HG03103 (cell line): ENCODE data around the gene USP17L11.
"Not testable (repeated sequence)": the region's sequence is repeated elsewhere in the genome, so short reads cannot be mapped to it uniquely, and the experiment has no call there.

Experiments
- ATAC-seq: cut with Tn5 transposase; IDR thresholded peaks from one replicate; pipeline ENCODE4 v1.9.1; 2021; ENCODE audit warnings: low read depth; ENCODE audit not compliant: unreplicated experiment

The USP17L11 gene, protein sequence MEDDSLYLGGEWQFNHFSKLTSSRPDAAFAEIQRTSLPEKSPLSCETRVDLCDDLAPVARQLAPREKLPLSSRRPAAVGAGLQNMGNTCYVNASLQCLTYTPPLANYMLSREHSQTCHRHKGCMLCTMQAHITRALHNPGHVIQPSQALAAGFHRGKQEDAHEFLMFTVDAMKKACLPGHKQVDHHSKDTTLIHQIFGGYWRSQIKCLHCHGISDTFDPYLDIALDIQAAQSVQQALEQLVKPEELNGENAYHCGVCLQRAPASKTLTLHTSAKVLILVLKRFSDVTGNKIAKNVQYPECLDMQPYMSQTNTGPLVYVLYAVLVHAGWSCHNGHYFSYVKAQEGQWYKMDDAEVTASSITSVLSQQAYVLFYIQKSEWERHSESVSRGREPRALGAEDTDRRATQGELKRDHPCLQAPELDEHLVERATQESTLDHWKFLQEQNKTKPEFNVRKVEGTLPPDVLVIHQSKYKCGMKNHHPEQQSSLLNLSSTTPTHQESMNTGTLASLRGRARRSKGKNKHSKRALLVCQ

DNA sequence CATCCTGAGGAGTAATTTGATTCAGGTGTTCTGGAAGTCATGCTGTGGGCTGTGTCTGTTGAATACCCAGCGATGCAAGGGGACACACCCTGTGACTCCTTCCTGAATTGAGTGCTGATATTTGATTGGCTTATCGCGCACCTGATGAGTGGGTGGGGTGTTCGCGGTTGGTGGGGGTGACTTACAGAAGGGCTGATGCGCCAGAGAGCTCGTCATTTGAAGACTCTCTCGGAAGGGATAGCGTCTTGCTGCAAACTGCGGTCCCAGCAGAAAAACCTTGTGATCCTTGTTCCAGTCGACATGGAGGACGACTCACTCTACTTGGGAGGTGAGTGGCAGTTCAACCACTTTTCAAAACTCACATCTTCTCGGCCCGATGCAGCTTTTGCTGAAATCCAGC lies at the start of gene USP17L11:
Gene USP17L11, plus strand, starts transcription at position 301 of the 400 bp plus-strand sequence. Its CDS starts 0 bp downstream, at position 301.
- not testable (repeated sequence) for ATAC-seq

DNA sequence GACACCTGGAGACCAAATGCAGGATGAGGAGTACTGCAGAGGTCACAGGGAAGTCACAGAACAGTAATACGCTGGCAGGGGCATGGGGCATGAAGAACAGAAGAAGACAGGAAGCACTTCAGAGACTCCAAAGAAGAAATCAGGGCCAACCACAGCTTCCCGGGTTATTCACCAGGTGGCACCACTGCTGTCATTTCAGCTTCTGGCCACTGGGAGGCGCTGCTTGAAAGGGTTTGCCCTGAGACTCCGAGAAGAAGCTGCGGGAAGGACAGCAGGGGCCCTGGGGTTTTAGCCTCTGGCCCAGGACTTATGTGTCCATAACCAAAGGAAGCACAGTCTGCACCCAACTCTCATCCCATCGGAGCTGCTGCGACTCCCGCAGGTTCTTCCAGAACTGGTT lies 49.2 kb upstream of the USP17L11 start:
- not testable (repeated sequence) for ATAC-seq

DNA sequence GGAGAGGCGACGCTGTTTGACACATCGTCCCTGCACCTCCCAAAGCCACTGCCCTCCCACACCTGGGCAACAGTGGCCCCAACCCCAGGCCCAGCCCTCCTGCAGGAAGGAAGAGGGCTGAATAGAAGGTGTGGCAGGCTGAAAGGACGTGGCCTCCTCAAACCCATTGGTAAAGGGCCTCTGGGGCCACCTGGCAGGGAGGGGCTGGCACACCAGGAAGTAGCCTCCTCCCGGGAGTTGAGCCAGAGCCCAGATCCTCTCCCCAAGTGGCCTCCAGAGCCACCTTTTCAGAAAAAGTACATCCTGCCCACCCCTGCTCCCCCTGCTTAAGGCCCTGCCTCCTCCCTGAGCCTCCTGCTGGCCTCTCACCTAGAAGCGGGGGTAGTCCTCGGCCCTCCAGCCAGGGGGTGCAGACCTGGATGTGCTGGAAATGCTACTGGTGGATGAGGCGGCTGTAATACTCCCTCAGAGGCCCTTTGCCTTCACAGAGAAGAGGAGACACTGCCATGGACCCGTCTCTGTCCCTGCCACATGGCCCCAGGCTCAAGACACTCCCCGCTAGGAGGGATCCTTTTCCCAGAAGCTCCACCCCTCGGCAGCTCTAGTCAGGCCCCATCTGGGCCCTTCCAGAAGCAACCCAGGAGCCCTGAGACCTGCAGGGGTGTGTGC lies 45.3 kb upstream of the USP17L11 start, which contains the start of gene FAM90A26:
Gene FAM90A26, plus strand, starts transcription at position 619 of the 669 bp plus-strand sequence. CDS start 2,764 bp downstream, outside the sequence.
- ATAC-seq: not testable (repeated sequence)

DNA sequence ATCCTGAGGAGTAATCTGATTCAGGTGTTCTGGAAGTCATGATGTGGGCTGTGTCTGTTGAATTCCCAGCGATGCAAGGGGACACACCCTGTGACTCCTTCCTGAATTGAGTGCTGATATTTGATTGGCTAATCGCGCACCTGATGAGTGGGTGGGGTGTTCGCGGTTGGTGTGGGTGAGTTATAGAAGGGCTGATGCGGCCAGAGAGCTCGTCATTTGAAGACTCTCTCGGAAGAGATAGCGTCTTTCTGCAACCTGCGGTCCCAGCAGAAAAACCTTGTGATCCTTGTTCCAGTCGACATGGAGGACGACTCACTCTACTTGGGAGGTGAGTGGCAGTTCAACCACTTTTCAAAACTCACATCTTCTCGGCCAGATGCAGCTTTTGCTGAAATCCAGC lies 4.8 kb upstream of the USP17L11 start, which contains the start of gene USP17L10:
Gene USP17L10, plus strand, starts transcription at position 301 of the 400 bp plus-strand sequence. Its CDS starts 0 bp downstream, at position 301.
- not testable (repeated sequence) for ATAC-seq

DNA sequence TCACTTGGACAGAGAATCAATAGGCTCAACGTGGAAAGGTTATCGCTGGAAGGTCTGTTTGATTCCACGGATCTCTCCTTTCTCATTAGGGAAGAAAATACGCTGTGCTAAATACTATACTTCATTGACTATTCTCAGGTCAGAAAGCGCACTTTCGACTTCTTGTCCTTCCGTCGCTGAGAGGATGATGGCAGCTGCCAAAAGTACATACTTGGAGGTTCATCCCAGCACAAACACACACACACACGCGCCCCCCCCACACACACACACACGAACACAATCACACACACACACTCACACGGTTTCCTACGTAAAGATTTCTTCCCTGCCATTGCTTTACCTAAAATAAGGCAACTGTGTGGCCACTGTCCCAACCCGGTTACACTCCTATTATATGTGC lies 504 bp upstream of the USP17L11 start:
- not testable (repeated sequence) for ATAC-seq

DNA sequence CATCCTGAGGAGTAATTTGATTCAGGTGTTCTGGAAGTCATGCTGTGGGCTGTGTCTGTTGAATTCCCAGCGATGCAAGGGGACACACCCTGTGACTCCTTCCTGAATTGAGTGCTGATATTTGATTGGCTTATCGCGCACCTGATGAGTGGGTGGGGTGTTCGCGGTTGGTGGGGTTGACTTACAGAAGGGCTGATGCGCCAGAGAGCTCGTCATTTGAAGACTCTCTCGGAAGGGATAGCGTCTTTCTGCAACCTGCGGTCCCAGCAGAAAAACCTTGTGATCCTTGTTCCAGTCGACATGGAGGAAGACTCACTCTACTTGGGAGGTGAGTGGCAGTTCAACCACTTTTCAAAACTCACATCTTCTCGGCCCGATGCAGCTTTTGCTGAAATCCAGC lies 4.6 kb downstream of the USP17L11 start, which contains the start of gene USP17L12:
Gene USP17L12, plus strand, starts transcription at position 301 of the 400 bp plus-strand sequence. Its CDS starts 0 bp downstream, at position 301.
- not testable (repeated sequence) for ATAC-seq

DNA sequence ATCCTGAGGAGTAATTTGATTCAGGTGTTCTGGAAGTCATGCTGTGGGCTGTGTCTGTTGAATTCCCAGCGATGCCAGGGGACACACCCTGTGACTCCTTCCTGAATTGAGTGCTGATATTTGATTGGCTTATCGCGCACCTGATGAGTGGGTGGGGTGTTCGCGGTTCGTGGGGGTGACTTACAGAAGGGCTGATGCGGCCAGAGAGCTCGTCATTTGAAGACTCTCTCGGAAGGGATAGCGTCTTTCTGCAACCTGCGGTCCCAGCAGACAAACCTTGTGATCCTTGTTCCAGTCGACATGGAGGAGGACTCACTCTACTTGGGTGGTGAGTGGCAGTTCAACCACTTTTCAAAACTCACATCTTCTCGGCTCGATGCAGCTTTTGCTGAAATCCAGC lies 9.4 kb downstream of the USP17L11 start, which contains the start of gene USP17L13:
Gene USP17L13, plus strand, starts transcription at position 301 of the 400 bp plus-strand sequence. Its CDS starts 0 bp downstream, at position 301.
- ATAC-seq: not testable (repeated sequence)

DNA sequence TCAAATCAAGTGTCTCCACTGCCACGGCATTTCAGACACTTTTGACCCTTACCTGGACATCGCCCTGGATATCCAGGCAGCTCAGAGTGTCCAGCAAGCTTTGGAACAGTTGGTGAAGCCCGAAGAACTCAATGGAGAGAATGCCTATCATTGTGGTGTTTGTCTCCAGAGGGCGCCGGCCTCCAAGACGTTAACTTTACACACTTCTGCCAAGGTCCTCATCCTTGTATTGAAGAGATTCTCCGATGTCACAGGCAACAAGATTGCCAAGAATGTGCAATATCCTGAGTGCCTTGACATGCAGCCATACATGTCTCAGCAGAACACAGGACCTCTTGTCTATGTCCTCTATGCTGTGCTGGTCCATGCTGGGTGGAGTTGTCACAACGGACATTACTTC lies 15.0 kb downstream of the USP17L11 start:
- not testable (repeated sequence) for ATAC-seq

DNA sequence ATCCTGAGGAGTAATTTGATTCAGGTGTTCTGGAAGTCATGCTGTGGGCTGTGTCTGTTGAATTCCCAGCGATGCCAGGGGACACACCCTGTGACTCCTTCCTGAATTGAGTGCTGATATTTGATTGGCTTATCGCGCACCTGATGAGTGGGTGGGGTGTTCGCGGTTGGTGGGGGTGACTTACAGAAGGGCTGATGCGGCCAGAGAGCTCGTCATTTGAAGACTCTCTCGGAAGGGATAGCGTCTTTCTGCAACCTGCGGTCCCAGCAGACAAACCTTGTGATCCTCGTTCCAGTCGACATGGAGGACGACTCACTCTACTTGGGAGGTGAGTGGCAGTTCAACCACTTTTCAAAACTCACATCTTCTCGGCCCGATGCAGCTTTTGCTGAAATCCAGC lies 18.9 kb downstream of the USP17L11 start, which contains the start of gene USP17L15:
Gene USP17L15, plus strand, starts transcription at position 301 of the 400 bp plus-strand sequence. Its CDS starts 0 bp downstream, at position 301.
- ATAC-seq: not testable (repeated sequence)

DNA sequence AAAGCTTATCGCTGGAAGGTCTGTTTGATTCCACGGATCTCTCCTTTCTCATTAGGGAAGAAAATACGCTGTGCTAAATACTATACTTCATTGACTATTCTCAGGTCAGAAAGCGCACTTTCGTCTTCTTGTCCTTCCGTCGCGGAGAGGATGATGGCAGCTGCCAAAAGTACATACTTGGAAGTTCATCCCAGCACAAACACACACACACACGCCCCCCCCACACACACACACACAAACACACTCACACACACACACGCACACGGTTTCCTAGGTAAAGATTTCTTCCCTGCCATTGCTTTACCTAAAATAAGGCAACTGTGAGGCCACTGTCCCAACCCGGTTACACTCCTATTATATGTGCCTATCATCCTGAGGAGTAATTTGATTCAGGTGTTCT lies 23.3 kb downstream of the USP17L11 start:
- ATAC-seq: not testable (repeated sequence)

DNA sequence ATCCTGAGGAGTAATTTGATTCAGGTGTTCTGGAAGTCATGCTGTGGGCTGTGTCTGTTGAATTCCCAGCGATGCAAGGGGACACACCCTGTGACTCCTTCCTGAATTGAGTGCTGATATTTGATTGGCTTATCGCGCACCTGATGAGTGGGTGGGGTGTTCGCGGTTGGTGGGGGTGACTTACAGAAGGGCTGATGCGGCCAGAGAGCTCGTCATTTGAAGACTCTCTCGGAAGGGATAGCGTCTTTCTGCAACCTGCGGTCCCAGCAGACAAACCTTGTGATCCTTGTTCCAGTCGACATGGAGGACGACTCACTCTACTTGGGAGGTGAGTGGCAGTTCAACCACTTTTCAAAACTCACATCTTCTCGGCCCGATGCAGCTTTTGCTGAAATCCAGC lies 28.4 kb downstream of the USP17L11 start, which contains the start of gene USP17L17:
Gene USP17L17, plus strand, starts transcription at position 301 of the 400 bp plus-strand sequence. Its CDS starts 0 bp downstream, at position 301.
- not testable (repeated sequence) for ATAC-seq

DNA sequence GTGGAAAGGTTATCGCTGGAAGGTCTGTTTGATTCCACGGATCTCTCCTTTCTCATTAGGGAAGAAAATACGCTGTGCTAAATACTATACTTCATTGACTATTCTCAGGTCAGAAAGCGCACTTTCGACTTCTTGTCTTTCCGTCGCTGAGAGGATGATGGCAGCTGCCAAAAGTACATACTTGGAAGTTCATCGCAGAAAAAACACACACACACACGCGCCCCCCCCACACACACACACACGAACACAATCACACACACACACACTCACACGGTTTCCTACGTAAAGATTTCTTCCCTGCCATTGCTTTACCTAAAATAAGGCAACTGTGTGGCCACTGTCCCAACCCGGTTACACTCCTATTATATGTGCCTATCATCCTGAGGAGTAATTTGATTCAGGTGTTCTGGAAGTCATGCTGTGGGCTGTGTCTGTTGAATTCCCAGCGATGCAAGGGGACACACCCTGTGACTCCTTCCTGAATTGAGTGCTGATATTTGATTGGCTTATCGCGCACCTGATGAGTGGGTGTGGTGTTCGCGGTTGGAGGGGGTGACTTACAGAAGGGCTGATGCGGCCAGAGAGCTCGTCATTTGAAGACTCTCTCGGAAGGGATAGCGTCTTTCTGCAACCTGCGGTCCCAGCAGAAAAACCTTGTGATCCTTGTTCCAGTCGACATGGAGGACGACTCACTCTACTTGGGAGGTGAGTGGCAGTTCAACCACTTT lies 32.9 kb downstream of the USP17L11 start, which contains the start of gene USP17L18:
Gene USP17L18, plus strand, starts transcription at position 678 of the 728 bp plus-strand sequence. Its CDS starts 0 bp downstream, at position 678.
- ATAC-seq: not testable (repeated sequence)

DNA sequence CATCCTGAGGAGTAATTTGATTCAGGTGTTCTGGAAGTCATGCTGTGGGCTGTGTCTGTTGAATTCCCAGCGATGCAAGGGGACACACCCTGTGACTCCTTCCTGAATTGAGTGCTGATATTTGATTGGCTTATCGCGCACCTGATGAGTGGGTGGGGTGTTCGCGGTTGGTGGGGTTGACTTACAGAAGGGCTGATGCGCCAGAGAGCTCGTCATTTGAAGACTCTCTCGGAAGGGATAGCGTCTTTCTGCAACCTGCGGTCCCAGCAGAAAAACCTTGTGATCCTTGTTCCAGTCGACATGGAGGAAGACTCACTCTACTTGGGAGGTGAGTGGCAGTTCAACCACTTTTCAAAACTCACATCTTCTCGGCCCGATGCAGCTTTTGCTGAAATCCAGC lies 37.9 kb downstream of the USP17L11 start, which contains the start of gene USP17L19:
Gene USP17L19, plus strand, starts transcription at position 301 of the 400 bp plus-strand sequence. Its CDS starts 0 bp downstream, at position 301.
- ATAC-seq: not testable (repeated sequence)

DNA sequence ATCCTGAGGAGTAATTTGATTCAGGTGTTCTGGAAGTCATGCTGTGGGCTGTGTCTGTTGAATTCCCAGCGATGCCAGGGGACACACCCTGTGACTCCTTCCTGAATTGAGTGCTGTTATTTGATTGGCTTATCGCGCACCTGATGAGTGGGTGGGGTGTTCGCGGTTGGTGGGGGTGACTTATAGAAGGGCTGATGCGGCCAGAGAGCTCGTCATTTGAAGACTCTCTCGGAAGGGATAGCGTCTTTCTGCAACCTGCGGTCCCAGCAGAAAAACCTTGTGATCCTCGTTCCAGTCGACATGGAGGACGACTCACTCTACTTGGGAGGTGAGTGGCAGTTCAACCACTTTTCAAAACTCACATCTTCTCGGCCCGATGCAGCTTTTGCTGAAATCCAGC lies 42.6 kb downstream of the USP17L11 start, which contains the start of gene USP17L20:
Gene USP17L20, plus strand, starts transcription at position 301 of the 400 bp plus-strand sequence. Its CDS starts 0 bp downstream, at position 301.
- not testable (repeated sequence) for ATAC-seq

DNA sequence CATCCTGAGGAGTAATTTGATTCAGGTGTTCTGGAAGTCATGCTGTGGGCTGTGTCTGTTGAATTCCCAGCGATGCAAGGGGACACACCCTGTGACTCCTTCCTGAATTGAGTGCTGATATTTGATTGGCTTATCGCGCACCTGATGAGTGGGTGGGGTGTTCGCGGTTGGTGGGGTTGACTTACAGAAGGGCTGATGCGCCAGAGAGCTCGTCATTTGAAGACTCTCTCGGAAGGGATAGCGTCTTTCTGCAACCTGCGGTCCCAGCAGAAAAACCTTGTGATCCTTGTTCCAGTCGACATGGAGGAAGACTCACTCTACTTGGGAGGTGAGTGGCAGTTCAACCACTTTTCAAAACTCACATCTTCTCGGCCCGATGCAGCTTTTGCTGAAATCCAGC lies 47.4 kb downstream of the USP17L11 start, which contains the start of gene USP17L21:
Gene USP17L21, plus strand, starts transcription at position 301 of the 400 bp plus-strand sequence. Its CDS starts 0 bp downstream, at position 301.
- not testable (repeated sequence) for ATAC-seq
